HL-60 (cell line): ENCODE data around the gene BCAS3.

ENCODE experiments used
- POLR2AphosphoS5 ChIP-seq: IDR thresholded peaks from 2 replicates; pipeline ENCODE4 v1.6.1; 2012; ENCODE audit warnings: low read depth
- TF ChIP-seq, protein P1 (sequence below): IDR thresholded peaks from one replicate; pipeline ENCODE4 v1.5.1; 2011; ENCODE audit warnings: low read length, control low read depth, inconsistent platforms; ENCODE audit not compliant: insufficient read depth

DNA sequence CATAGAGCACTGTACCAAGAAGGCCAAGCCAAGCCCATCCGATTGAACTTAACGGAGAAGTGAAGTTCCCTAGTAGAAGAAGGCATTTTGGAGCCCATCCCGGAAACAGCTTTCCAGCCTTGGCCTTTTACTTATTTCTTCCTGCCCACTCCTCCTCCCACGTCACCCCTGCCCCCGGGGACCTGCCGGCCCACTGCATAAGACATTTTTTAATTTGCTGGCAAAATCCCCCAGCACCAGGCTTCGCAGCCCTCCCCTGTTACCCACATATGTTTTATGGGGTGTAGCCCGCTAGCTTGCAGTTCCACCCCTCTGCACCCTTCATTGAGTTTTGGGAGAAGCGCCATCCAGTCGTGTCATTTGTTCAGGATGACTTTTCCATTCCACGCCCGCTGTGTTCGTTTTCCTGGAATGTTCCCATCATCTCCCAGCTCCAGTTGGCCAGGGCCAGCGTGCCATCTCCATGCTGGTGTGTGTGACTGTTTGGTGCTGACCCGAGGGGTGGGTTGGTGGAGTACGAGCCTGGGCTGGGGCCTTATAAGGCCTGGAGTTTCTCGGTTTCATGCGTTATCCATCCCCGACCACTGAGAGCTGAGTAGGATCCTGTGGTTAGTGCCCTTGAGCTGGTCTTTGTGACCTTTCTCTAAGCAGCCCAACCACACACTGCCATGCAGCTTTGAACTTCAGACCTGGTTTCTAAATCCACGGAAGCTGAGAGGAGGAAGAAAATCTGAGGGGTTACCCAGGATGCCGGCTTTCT is 702.0 kb downstream of the BCAS3 start:
- TF ChIP-seq, protein P1, sequence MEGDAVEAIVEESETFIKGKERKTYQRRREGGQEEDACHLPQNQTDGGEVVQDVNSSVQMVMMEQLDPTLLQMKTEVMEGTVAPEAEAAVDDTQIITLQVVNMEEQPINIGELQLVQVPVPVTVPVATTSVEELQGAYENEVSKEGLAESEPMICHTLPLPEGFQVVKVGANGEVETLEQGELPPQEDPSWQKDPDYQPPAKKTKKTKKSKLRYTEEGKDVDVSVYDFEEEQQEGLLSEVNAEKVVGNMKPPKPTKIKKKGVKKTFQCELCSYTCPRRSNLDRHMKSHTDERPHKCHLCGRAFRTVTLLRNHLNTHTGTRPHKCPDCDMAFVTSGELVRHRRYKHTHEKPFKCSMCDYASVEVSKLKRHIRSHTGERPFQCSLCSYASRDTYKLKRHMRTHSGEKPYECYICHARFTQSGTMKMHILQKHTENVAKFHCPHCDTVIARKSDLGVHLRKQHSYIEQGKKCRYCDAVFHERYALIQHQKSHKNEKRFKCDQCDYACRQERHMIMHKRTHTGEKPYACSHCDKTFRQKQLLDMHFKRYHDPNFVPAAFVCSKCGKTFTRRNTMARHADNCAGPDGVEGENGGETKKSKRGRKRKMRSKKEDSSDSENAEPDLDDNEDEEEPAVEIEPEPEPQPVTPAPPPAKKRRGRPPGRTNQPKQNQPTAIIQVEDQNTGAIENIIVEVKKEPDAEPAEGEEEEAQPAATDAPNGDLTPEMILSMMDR = no peak
- TF ChIP-seq POLR2AphosphoS5 = no peak
